Activated CD4-positive, alpha-beta T cell treated with anti-CD3 and anti-CD28 coated beads, Interleukin-2, amount 50 U/mL, for 1 hour (primary cell): ENCODE data around the gene PDZD2.
"Not testable (repeated sequence)": the region's sequence is repeated elsewhere in the genome, so short reads cannot be mapped to it uniquely, and the experiment has no call there.

Experiments used
- DNase-seq: peaks from one replicate; pipeline ENCODE4 v3.0.0-alpha.2; 2020

The PDZD2 gene

DNA sequence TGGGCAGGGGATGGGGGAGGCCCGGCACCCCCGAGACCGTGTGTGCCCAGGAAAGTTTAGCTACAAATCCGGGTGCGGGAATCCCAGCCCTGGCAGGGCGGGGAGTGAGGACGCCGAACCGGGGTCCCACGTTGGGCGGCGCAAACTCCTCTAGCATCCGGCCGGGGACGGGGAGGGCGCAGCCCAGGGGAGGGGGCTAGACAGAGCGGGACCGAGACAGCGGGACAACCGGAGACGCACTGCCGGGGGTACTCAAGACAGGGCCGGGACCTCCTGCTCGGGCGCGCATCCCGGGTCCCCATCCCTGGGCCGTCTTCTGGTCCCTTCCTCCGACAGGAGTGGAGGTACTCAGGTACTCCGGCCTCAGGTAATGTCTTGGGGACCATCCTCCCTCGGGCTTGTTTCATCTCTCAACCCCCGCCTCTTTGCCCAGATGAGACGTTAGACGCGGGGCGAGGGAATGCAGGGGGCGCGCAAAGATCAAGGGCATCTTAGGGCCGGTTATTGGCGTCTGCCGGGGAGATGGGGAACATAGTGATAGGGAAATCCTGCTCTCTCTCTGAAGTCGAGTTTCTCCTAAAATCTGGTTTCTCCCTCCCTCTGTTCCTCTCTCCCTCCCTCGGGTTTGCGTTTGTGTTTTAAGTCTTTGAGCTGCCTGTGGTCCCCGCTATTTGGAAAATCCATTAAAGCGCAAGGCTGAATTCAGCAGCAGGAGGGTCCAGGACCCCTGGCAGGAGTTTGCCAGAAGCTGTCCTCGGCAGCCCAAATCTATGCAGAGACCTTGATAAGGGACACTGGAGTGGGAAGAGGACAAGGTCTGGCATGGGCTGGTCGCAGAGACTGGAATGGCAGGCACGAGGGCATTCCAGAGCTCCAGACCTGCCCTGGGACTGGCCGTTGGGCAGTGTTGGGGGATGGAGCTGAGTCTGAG lies 815 bp downstream of the PDZD2 start:
- no peak for DNase-seq

- DNase-seq = no peak
Measured at GRCh38 chr5:31640573-31640972, 1.6 kb downstream of the PDZD2 start.

- no peak for DNase-seq
Measured at GRCh38 chr5:31641059-31641458, 2.1 kb downstream of the PDZD2 start.

DNA sequence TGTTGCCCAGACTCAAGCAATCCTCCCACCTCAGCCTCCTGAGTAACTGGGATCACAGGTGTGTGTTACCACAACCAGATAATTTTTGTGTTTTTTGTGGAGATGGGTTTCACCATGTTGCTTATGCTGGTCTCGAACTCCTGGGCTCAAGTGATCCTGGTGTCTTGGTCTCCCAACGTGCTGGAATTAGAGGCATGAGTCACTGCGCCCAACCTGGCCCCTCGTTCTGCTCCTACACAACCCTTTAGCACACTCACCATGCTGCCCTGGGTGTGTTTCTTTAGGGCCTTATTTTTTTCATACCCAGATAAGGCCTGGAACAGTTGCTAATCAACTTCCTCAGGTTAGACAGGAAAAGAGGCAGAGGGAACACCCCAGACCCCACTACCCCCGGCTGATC lies 2.6 kb downstream of the PDZD2 start:
- DNase-seq = no peak

DNA sequence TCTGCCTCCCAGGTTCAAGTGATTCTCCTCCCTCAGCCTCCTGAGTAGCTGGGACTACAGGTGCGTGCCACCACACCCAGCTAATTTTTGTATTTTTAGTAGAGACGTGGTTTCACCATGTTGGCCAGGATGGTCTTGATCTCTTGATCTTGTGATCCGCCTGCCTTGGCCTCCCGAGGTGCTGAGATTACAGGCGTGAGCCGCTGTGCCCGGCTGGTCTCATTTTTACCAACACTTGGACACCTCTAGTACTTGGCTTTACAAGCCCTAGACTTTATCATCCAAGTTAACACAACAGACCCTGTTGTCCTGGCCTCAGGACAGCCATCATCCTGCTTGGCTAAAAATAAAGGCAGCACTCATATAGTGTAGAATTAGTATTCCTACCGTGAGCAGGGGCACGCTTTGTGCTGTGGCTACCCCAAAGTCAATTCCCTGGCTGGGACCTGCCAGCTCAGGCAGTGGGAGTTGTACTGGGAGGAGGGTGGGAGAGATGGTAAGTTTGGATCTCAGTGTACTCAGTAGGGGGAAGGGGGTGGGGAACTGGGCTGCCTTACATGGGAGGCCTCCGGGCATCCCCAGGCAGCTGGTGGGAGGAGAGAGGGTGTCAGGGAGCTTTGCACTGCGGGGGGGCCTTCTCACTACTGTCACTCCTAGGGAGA lies 6.6 kb downstream of the PDZD2 start:
- DNase-seq = no peak

DNA sequence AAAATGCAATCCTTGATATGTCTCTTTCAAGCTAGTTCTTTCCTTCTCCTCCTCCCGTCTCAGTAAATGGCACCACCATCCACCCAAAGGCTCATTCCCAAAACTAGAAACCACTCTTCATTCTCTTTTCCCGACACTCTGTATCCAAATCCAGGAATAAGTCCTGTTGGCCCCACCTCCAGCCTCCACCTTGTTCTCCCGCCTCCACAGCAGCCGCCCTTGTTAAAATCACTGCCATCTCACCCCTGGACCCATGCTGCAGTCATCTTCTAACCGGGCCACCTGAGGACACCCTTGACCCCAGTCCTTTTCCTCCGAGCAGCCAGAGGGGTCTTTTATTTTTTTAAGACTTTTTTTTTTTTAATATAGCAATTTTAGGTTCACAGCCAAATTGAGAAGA lies 9.4 kb downstream of the PDZD2 start:
- DNase-seq = no peak

DNA sequence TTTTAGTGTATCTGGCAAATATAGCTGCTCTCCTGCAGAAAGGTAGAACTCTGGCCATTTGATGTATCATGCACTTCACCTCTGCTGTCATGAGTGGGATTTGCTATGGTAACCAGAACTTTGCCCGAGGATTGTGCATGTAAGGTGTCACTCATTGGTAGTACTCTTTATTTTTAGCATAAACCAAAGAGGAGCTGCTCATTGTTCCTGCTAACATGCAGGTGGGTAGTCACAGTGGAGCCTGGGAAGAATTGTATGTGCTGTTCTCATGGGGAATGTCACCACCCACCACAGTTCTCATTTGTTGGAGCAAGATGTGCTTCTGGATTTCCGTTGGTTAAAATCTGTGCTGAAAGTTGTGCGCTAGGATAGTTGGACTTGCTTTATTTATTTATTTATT lies 12.3 kb downstream of the PDZD2 start:
- no peak for DNase-seq

DNA sequence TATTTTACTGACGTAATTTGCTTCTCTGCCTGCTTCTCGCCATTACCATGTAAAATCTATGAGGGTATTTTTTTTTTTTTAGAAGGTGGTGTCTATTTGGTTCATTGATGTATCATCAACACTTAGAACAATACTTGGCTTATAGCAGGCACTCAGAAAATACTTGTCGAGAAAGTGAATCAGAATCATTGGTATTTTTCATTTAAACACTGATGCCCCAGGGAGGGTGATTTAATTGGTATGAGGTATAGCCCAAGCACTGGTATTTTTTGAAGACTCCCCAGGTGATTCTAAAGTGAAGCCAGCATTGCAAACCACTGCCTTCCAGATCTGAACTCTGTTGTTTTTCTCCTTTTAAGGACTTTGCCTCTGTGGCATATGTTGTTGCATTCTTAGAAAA lies 16.6 kb downstream of the PDZD2 start:
- DNase-seq = no peak

DNA sequence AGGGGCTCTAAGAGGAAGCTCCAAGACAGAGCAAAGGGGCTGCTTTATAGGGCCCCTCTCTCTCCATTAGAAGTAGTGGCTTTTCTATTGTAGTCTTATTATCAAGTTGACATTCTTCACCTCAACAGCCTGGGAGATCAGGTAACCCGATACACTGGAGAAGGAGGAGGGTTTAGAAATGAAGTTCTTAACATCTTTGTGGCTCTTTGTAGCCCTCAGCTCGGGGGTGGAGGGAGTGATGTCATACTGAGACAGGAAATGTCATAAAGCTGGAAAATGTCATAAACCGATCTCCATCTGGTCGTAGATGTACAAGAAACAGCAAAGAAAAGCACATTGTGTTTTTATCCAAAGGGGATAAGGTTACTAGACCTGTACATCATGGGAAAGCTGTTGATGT lies 17.9 kb downstream of the PDZD2 start:
- DNase-seq = no peak

DNA sequence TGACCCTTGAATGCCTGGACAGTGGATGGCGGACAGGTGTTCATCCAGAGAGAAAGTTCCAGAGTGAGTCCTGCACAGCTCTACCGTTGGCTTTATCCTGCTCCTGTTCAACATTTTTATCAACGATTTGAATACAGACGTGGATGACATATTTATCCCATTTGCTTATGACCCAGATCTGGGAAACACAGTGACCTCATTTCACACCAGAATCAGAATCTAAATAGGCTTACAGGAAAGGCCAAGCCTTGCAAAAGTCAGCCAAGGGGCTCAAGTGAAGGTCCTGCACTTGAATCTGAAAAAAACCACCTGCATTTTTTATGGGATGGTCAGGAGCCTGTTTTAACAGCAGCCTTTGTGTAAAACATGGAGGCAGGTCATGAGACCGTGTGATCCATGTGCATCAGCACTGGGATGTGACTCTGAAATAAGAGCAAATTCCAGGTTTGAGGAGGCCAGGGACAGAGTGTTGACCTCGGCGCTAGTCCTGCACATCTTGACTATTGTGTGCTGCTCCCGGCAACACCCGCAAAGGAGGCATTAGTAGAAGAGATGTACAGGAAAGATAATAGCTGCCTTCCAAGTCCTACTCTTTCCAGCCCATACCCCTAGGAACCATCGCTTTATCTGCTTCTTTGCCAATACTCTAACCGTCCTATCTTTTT lies 18.5 kb downstream of the PDZD2 start:
- no peak for DNase-seq

GRCh38 chr5:31661257-31661656 lies 22.3 kb downstream of the PDZD2 start:
- DNase-seq = no peak

DNA sequence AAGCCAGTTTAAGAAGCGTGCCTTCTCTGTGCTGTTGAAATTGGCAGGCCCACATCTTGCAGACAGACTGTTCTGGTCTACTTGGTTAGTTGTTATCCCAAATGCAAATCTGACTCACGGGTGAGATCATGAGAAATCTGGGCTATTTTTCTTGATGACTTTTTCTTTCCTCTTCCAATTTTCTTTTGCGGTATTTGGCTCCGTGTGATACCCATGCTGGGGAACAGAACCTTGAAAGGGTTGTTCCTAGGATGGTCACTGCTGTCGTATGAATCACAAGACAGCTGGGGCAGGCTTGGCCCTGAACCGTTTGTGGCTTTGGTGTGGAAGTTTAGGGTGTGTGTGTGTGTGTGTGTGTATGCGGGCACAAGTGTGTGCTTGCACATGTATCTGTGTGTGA lies 24.6 kb downstream of the PDZD2 start:
- no peak for DNase-seq

GRCh38 chr5:31664566-31664965 lies 25.6 kb downstream of the PDZD2 start:
- DNase-seq = no peak

GRCh38 chr5:31671339-31671741 lies 32.4 kb downstream of the PDZD2 start:
- DNase-seq = no peak

DNA sequence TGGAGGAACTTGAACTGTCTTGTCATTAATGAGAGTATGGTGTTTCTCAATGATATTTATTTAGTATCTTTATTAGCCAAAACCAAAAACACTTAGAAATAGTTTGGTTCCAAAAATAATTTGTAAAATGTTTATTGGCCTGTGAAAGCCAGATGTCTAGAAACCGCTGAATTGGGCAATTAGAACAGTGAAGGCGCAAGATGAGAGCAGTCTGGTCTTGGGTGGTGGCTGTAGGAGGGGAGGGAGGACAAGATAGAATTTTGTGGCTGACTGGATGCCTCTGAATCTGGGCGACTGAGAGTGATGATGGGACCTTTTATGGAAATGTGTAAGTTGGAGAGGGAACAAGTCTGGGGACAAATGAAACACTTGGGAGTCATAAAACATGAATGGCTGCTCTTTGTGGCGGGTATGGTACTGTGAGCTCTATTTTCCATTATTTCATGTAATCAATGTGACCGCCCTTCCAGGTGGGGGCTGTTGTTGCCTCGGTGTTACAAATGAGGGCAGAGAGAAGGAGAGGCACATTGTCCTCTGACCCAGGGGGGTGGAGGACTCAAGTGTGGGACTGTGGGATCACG lies 35.5 kb downstream of the PDZD2 start:
- DNase-seq = no peak

DNA sequence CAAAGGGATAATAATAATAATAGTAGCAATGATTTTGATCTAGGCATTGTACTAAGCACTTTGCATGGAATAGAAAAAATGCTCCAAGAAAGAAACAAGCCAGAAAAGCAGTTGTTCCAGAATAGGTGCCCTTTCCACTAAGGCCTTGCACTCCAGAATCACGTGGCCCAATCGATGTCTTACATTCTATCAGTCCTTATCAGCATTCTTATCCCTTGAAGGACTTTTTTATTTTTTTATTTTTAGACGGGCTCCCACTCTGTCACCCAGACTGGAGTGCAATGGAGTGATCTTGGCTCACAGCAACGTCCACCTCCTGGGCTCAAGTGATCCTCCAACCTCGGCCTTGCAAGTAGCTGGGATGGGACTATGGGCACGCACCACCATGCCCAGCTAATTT lies 36.5 kb downstream of the PDZD2 start:
- no peak for DNase-seq

DNA sequence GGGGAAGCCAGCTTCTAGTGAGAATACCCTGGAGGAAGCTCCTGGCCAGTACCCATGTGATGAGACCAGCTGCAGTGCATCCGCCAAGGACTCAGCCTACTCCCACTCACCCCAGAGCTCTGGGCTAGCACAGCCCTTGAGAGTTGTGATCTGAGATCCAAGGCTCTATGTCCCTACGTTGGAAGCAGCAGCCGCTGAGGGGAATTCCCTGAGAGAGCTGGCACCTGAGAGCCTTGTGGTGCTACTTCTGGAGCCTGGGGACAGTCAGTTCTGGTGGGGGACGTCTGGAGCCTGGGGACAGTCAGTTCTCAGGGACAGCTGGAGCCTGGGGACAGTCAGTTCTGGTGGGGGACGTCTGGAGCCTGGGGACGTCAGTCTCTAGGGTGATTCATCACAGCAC lies 39.2 kb downstream of the PDZD2 start:
- no peak for DNase-seq

DNA sequence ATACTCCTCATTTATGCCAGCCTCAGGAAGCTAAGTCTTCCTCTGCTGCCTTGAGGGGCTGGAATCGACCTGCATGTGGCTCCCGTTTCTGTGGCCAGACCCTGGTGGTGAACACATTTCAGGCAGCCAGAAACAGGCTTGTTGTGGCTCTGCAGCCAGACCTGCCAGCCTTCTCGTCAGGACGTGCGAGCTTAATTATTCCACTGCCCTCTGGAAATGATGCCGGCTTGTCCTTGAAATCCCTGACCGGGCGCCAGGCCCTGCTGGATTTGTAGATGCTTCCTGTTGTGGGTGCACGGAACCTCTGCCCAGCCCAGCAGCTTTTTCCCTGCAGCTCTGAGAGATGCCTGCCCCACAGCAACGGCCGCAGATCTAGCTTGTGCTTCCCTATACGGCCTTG lies 41.6 kb downstream of the PDZD2 start:
- no peak for DNase-seq

DNA sequence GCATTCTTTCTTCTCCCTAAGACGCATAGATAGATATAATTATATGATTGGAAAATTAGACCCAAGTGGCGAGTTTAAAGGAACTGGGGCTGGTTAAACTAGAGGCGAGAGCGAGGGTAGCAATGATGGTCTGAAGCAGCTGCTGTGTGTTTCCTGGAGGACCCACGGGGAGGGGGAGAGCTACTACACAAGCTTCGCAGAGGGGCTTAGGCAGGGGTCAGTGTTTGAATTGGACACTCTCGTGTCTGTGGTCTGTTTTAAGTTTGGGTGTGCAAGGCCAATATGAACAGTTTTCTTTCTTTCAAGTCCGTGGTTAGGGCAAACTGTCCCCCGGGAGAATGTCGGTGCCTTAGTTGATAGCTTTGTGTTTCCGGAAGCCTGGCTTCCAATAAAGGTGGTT lies 43.1 kb downstream of the PDZD2 start:
- DNase-seq = no peak

GRCh38 chr5:31682851-31683250 lies 43.9 kb downstream of the PDZD2 start:
- no peak for DNase-seq

DNA sequence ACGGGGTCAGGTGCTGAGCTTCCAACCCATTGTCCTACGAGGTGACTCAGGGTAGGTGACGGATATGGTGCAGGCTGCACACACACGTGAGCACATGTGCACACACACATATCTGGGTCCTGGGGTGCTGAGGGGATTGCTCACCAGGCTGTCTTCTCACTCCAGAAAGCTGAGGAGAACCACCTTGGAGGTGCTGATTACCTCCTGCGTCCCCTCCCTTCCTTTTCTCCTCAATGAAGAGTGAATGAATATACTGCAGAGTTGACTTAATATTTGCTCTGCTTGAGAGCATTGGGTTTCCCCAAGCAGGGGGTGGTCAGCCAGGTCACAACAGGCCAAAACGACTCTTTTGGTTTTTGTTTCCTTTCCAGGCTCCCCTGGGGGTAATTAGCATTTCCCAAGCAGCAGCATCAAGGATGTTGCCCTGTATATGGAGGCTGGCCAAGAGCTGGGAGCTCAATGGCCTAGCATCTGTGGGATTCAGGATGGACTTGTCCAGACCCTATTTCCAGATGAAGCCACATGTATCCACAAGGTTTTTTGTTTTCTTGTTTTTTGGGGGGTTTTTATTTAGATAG lies 49.7 kb downstream of the PDZD2 start:
- no peak for DNase-seq

DNA sequence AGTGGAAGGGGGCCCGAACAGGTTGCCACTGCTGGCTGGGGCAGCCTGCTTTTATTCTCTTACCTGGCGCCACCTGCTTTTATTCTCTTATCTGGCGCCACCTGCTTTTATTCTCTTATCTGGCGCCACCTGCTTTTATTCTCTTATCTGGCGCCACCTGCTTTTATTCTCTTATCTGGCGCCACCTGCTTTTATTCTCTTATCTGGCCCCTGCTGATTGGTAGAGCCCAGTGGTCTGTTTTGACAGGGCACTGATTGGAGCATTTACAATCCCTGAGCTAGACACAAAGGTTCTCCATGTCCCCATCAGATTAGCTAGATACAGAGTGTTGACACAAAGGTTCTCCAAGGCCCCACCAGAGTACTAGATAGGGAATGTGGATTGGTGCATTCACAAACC lies 52.5 kb downstream of the PDZD2 start:
- DNase-seq = not testable (repeated sequence)

DNA sequence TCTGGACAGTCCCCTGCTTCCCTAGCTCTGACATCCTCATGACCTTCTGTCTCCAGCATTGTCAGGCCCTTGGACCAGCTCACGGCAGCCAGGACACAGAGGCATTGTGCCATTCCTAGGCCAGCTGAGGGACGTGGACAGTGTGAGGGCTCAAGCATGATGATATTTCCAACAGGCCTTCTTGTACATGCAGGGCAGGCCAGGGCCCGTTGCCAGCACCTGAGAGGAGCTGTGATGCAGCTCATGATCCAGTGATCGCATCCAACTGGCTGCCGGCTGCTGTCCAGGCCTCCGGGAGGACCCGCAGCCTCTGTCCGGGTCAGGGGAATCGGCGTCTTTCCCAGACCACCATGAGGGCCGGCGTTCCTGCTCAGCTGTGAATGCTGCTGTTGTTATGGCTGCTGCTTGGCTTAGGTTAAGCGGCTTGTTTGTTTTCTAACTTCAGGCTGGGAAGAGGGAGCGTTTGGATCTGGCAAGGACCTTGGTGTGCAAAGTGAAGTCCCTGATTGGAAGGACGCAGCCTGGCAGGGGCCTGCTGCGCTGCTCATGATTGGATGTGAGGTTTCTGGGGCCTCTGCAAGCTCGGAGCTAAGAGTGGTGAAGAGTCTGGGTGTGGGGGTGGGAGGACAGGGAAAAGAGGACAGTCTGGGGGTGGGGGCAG lies 53.8 kb downstream of the PDZD2 start:
- no peak for DNase-seq
